Measurements from ENCODE around the gene TAF1D. TPM values are rescaled to one million over a fixed set of nuclear protein-coding genes. Genes with fewer than 3 reads are reported as not detected.

TAF1D gene
- total RNA-seq, 6 experiments from 2014 or later, result 89.6 to 112 (median 97.0) TPM

DNA sequence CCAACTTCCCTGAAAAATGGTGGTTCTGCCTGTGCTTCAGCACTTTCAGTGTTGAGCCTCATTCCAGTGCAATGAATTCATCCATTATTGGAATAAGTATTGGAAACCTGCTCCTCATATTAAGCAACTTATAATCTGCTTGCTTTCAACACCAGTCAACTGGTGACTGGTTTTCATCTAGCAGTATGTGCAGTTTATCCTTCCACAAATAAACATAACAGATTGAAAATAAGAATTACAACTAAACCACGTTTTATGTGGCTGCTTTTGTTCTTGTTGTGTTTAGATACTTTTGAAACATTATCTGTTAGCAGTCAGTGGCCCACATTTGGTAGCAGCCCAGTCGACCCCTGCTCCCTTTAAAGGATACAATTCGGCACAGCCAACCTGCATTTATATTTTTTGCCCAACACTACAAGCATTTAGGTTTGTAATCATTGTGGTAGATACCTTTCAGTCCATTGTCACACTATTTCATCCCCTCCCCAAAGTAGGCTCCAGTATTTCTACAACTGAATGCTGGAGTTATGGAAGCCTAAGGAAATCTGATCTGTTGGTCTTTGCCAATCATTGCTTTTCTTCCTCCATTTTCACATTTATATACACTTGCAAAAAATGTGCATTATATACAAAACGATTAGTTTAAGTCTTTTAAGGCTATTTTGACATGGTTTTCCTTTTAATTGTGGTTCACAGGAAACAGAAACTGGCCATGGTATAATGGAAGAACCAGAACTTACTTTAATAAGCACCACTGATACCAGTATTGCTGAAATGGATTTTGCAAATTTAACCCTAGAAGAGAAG, 13.1 kb downstream of the TAF1D start:
- no peak for TF ChIP-seq CTCF (IDR thresholded peaks at IDR 0.05)
- peaks cover 4% of the 10 kb centered on the region; the same call in 1 of the 2 replicates for H3K27me3 Mint-ChIP-seq (ENCODE audit: insufficient read depth)
- H3K4me1 Mint-ChIP-seq (ENCODE audit: low read depth), result peaks cover 19% of the 10 kb centered on the region
- H3K4me3 Mint-ChIP-seq, result no peak overlapping the region; the same call in 1 of the 2 replicates
- peaks cover 47% of the 10 kb centered on the region for H3K36me3 Mint-ChIP-seq (ENCODE audit: low read depth)
- peak overlapping the region; percentile 62 for H3K27ac Mint-ChIP-seq
- no peaks in the 10 kb centered on the region for H3K9me3 Mint-ChIP-seq
- DNase-seq, result no peak

- no peak for DNase-seq
- TF ChIP-seq CTCF (IDR thresholded peaks at IDR 0.05), result no peak
- no peak overlapping the region for H3K4me3 Mint-ChIP-seq
- peaks cover 18% of the 10 kb centered on the region for H3K36me3 Mint-ChIP-seq (ENCODE audit: low read depth)
- H3K4me1 Mint-ChIP-seq (ENCODE audit: low read depth), result peaks cover 6% of the 10 kb centered on the region; the same call in 1 of the 2 replicates
- H3K9me3 Mint-ChIP-seq, result no peaks in the 10 kb centered on the region
- peaks cover 7% of the 10 kb centered on the region for H3K27me3 Mint-ChIP-seq (ENCODE audit: insufficient read depth)
- no peak overlapping the region for H3K27ac Mint-ChIP-seq
These were observed 17.2 kb downstream of the TAF1D start for GRCh38 chr11:93724089-93724488.

GRCh38 chr11:93720522-93720921, 20.8 kb downstream of the TAF1D start:
- no peak overlapping the region for H3K27ac Mint-ChIP-seq
- H3K36me3 Mint-ChIP-seq (ENCODE audit: low read depth), result peaks cover 14% of the 10 kb centered on the region
- H3K4me3 Mint-ChIP-seq, result no peak overlapping the region
- no peak for TF ChIP-seq CTCF (IDR thresholded peaks at IDR 0.05)
- no peaks in the 10 kb centered on the region for H3K4me1 Mint-ChIP-seq (ENCODE audit: low read depth)
- H3K9me3 Mint-ChIP-seq, result no peaks in the 10 kb centered on the region
- peaks cover 3% of the 10 kb centered on the region; the same call in 1 of the 2 replicates for H3K27me3 Mint-ChIP-seq (ENCODE audit: insufficient read depth)
- DNase-seq, result no peak

DNA sequence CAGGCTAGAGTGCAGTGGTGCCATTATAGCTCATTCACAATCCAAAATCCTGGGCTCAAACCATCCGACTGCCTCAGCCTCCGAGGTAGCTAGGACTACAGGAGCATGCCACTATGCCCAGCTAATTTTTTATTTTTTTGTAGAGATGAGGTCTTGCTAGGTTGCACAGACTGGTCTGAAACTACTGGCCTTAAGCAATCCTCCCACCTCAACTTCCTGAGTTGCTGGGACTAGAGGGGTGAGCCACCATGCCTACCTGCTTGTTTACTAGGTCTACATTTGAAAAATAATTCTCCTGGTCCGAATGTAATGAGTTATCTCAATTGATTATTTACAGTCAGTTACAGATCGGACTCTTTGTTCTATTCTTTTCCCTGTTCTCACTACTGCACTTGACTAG, 22.0 kb downstream of the TAF1D start:
- Mint-ChIP-seq H3K36me3 (ENCODE audit: low read depth) (peaks cover 21% of the 10 kb centered on the region), H3K9me3 (no peaks in the 10 kb centered on the region), H3K4me3 (no peak overlapping the region), H3K27me3 (ENCODE audit: insufficient read depth) (peaks cover 3% of the 10 kb centered on the region; the same call in 1 of the 2 replicates), H3K4me1 (ENCODE audit: low read depth) (no peaks in the 10 kb centered on the region), H3K27ac (no peak overlapping the region)
- DNase-seq, result no peak
- TF ChIP-seq CTCF (IDR thresholded peaks at IDR 0.05), result no peak

- Mint-ChIP-seq H3K4me1 (ENCODE audit: low read depth) (no peaks in the 10 kb centered on the region), H3K36me3 (ENCODE audit: low read depth) (peaks cover 22% of the 10 kb centered on the region), H3K9me3 (no peaks in the 10 kb centered on the region), H3K27ac (no peak overlapping the region), H3K4me3 (no peak overlapping the region), H3K27me3 (ENCODE audit: insufficient read depth) (peaks cover 3% of the 10 kb centered on the region; the same call in 1 of the 2 replicates)
- DNase-seq, result no peak
- TF ChIP-seq CTCF (IDR thresholded peaks at IDR 0.05), result no peak
These were observed 23.2 kb downstream of the TAF1D start for GRCh38 chr11:93718057-93718563.
